GM21825 (cell line): Measurements from ENCODE around the gene TBC1D22A.

Experiments used
- ATAC-seq: cut with Tn5 transposase; IDR thresholded peaks from one replicate; pipeline ENCODE4 v1.9.1; 2021; ENCODE audit warnings: mild to moderate bottlenecking, moderate library complexity; ENCODE audit not compliant: unreplicated experiment

Gene TBC1D22A

GRCh38 chr22:46752988-46753310 lies 9.5 kb upstream of the TBC1D22A start:
- no peak for ATAC-seq

- no peak for ATAC-seq
Measured at GRCh38 chr22:46753360-46753759, 9.1 kb upstream of the TBC1D22A start.

DNA sequence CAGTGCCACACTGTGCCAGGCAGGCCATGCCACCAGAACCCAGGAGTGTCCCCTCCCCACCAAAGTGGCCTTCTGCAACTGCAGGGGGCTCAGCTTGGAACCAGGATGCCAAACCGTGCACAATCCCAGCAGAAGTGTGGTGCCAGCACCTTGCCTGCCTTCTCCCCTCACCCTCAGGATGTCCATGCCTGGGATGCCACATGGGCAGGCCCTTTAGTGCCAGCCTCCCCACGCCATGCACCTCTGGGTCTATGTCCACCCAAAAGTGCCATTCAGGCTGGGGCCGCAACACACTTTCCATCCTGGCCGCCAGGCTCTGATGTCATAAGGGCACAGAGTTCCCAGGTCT lies 8.7 kb upstream of the TBC1D22A start:
- no peak for ATAC-seq

DNA sequence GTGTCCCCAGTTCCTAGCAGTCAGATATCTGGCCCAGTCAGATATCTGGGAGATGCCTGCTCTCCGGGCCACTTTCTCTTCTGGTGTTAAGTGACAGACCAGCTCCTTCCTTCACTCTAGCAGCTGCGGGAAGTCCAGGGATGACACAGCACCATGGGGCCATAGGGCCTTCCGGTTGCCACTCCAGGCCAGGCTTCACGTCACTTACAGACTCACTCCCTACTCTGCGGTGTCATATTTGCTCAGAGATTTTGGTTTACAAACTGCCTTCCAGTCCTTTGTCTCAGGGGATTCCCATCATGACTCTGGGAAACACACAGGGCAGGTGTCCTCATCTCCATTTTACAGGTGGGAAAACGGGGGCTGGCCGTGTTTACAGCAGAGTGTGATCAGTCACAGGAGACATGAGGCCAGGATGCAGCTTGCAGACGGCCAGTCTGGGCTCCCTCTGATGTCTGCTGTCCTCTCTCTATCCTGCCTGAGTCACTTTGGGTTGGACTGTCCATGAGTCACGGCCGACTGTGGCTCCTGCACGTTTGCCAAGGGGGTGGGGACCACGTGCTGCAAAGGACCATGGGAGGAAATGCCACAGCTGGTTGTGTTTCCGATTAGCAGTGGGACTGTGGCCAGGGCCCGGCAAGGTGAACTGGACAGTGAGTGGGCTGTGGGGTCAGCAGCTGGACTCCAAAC lies 8.2 kb upstream of the TBC1D22A start:
- ATAC-seq, result no peak

- no peak for ATAC-seq
Measured at GRCh38 chr22:46754826-46755225, 7.6 kb upstream of the TBC1D22A start.

GRCh38 chr22:46755525-46755924 lies 6.9 kb upstream of the TBC1D22A start:
- no peak for ATAC-seq

GRCh38 chr22:46756097-46756496 lies 6.4 kb upstream of the TBC1D22A start:
- no peak for ATAC-seq

GRCh38 chr22:46757104-46757503 lies 5.3 kb upstream of the TBC1D22A start:
- no peak for ATAC-seq

DNA sequence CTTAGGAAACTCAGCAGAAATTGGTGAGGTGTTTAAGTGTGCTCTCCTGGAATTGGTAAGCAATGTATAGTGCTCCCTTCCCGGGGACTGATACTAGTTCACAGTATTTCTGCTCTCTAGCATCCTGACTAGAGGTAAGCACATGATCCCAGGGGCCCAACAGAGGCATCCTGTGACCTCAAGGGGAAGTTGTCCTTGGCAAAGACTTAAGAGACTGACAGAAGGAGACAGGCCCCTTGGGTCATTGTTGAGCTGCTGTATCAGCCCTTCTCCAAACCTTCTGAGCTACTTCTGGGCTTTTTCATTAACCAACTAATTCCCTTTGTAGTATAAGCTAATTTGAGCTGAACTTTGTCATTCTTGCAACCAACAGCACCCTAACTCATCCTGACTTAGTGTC lies 4.3 kb upstream of the TBC1D22A start:
- no peak for ATAC-seq

- ATAC-seq, result no peak
Measured at GRCh38 chr22:46758867-46759290, 3.6 kb upstream of the TBC1D22A start.

GRCh38 chr22:46761017-46761416 lies 1.4 kb upstream of the TBC1D22A start:
- no peak for ATAC-seq

DNA sequence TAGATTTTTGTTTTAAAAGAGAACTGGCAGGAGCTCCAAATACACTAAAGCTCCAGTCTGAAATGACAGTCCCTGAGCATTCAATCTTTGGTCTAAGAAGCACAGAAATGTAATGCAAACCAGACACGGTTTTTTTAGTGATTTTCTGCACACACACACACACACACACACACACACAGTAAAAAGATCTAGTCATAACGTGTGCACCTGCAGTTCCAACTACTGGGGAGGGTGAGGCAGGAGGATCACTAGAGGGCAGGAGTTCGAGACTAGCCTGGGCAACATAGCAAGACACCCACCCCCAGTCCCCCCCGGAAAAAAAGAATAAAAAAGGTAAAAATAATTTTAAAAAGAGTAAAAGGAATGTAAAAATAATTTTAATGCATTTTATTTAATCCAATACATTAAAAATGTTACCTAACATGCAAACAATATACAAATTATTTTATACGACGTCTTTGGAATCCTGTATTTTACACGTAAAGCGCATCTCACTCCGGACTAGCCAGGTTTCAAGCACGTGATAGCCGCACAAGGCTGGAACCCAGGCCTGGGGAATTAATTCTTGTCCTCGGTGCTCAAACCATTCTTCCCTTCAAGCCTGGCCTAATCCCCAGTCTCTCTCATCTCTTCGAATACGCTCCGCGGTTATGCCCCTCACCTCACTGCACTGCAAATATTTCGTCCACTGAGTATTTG lies 762 bp upstream of the TBC1D22A start:
- no peak for ATAC-seq

DNA sequence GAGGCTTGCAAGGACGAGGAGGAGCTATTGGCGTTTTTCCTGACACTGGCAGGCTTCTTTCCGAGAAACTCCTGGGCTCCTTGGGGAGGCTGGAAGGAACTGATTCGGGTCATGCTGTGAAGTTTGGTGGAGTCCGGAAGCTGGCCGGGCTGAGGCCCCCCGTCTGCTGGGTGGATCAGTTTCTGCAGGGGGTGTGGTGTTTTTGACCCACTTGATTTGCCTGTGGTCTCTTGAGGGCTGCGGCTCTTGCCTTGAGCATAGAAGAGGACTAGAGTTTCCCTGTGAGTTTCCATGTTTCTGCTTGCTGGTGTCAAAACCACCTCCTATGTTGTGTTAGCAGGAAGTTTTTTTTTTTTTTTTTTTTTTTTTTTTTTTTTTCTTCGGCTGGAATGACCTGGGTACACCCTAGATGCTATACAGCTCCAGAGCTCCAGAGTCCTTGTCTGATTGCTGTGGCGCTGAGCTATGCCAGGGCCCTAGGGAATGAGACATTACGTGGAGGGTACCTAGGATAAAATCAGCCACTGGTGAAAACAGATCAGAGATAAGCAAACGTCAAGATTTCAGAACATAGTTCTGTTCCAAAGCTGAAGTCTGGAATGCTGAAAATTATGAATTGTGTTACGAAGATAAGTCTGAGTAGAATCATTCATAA lies 728 bp downstream of the TBC1D22A start:
- peak; percentile 48 for ATAC-seq

DNA sequence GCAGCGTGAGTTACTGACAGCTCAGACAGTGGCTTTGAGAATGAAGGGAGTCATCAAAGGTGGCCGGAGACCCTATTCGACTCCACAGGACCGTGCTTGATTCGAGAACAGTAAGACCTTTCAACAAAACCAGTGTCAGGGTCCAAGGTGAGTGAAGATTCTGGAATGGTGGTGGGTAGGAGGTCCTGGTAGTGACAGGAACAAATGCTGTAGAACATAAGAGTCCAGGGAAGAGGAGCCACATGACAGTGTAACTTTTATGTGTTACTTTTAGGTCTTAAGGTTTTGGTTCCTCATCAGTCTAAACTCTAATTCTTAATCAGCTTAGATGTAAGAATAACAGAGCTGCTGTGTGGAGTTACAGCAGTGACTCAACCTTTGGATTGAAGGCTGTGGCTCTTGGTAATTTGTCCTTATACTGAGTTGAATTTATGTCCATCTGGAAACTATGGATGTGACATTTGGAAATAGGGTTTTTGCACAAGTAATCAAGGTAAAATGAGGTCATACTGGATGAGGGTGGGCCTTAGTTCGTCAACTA lies 1.8 kb downstream of the TBC1D22A start:
- ATAC-seq, result no peak

DNA sequence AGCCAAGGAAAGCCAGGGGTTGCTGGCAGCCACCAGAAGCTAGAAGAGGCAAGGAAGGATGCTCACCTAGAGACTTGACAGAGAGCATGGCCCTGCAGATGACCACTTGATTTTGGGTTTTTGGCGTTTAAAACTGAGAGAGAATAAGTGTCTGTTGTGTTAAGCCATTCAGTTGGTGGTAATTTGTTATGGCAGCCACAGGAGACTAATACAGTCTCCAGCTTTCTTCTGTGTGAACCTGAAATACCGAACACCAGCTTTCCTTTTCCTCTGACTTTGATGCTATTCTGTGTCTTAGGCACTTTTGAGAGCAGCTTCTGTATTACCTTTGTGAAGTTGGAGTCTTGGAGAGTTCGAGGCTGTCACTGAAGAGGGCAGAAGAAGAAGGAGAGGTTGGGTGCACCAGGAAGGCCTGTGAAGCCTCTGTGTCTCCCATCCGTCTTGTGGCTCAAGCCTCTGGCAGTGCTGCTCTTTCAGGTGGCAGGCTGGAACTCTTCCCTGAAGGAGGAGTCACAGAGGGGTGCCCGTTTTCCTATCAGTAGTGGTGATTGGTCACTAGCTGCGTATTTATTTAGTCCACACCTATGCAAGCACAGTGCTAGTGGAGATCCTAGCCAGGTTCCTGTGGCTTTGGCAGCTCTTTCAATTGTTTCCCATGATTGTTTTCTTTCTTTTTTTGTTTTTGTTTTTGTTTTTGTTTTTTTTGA lies 2.5 kb downstream of the TBC1D22A start:
- no peak for ATAC-seq

GRCh38 chr22:46766611-46767010 lies 4.2 kb downstream of the TBC1D22A start:
- ATAC-seq, result no peak

DNA sequence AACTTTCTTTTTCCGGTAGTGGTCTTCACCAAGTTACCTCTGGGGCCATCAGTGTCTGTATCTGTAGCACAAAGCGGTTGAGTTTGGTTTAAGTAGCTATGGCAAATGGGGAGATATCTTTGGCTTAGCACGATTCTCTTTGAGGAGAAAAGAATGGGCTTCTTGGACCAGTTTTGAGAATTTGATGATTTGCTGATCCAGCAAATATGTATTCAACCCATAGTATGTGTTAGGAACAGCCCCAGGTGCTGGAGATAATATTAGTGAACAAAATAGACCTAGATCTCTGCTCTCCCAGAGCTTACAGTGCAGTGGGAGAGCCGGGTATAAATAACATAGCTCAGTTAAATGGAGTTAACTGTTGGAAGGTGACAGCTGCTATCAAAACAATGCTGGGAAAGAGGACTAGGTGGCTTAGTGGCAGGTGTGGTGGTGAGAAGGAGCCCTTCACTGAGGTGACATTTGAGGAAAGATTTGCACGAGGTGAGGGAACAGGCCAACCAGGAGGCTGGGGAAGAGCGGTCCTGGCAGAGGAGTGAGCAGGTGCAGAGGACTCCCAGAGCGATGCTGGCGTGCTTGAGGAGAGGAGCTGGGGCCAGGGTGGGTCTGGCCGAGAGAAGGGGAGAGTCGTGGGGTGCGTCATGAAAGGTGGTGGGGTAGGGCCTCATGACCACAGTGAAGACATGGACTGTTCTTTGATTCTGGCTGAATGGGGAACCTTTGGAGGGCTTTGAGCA lies 5.0 kb downstream of the TBC1D22A start:
- ATAC-seq, result no peak

DNA sequence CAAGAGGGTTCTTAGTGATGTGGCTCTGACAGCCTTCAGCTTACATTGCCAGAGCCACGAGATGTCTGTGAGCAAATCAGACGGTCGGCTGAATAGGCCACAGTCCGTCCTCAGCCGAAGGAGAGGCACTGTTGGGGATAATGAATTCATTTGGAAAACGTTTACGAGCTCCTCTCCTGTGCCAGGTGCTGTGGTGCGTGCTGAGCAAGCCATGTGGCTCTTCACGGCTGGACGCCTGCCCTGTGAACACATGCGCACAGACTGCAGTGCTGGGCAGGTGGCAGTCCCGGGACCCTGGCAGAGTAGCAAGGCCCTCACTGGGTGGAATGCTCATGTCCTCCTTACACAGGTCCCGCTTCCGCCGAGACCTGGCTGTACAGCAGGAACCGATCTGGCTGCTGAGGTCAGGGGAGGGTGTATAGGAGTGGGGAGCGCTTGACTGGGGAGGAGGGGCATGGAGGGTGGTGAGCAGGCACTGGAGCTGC lies 6.8 kb downstream of the TBC1D22A start:
- ATAC-seq, result no peak

DNA sequence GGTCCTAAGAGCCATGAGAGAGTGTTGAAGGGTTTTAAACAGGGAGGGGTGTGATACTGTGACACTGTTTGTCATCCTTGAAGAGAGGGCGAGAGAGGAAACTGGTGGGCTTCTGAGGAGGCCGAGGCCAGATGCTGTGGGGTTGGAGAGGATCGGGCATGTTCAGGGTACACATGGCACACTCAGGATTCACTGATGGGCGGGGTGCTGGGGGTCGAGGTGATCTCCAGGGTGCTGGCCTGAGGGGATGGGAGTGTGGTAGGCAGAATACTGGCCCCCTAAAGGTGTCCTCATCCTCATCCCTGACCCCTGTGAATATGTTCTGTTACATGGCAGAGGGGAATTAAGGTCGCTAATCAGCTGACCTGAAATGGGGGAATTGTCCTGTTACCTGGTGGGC lies 7.3 kb downstream of the TBC1D22A start:
- ATAC-seq, result no peak

GRCh38 chr22:46770151-46770641 lies 7.7 kb downstream of the TBC1D22A start:
- no peak for ATAC-seq
